COLO668 (cell line): ENCODE measurements around the gene UBXN11.
"Not testable (repeated sequence)": the region's sequence is repeated elsewhere in the genome, so short reads cannot be mapped to it uniquely, and the experiment has no call there.

Source experiments
- DNase-seq: peaks from one replicate; lab custom pipeline; 2025; ENCODE audit not compliant: unreplicated experiment; lab: John Stamatoyannopoulos, UW

Gene UBXN11

GRCh38 chr1:26337206-26337535, 30.7 kb upstream of the UBXN11 start:
- DNase-seq, result no peak

DNA sequence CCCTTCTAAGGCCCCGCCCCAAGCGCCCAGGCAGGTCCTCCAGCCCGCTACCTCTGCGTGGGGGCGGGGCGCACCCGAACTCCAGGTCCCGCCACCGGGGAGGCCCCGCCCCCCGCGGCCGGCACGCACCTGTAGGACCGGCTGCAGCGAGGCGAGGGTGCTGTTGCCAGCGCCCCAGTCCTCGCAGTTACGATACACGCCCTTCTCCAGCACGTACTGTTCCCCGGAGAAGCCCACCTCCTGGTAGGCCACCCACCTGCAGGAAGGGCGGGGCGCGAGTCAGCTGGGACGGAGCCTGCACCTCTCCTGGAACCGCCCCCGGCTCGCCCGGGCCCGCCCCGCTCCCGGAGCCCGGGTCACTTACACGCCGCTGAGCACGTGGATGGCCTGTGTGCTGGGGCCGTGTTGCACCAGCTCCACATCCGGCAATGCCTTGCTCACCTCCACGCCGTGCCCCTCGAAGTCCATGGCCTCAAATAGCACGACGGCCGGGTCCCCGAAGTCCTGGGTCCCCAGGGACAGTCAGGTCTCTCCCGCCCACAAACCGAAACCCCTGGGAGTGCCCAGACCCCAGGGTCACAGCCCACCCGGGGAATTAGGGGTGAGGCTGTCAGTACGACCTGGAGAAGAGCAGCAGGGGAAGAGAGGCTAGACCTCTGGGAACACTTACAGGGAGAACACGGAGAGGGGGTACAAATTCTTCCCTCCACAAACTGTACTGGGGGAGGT, 30.2 kb upstream of the UBXN11 start:
- DNase-seq, result peak; percentile 98

GRCh38 chr1:26335774-26336476, 29.5 kb upstream of the UBXN11 start:
- peak; percentile 44 for DNase-seq

GRCh38 chr1:26333312-26333711, 26.9 kb upstream of the UBXN11 start:
- not testable (repeated sequence) for DNase-seq

GRCh38 chr1:26330276-26330675, 23.8 kb upstream of the UBXN11 start:
- DNase-seq, result no peak

DNA sequence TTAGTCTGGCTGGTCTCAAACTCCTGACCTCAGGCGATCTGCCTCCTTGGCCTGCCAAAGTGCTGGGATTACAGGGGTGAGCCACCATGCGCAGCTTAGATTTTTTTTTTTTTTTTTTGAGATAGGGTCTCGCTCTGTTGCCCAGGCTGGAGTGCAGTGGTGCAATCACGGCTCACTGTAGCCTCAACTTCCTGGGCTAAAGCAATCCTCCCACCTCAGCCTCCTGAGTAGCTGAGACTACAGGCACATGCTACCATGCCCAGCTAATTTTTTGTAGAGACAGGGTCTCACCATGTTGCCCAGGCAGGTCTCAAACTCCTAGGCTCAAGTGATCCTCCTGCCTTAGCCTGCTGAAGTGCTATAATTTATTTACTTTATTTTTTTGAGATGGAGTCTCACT, 22.9 kb upstream of the UBXN11 start:
- DNase-seq, result not testable (repeated sequence)

- DNase-seq, result no peak
Observed at GRCh38 chr1:26328597-26328996, 22.2 kb upstream of the UBXN11 start.

DNA sequence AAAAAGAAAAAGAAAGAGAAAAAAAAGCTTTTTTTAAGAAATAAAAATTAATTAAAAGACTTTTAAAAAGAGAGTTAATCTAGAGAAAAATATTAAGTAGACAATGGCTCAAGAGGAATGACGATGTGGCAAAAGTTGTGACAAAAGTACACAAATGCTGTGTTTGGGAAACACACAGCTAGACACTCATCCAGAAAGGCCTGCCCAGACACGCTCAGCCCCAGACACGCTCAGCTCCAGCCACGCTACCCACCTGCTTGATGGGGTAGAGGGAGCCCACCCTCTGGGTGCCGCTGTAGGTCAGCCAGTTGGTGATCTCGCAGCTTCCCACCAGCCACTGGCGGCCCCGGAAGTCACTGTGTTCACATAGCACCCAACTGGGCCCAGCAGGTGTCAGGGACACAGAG, 21.5 kb upstream of the UBXN11 start:
- peak; percentile 91 for DNase-seq

DNA sequence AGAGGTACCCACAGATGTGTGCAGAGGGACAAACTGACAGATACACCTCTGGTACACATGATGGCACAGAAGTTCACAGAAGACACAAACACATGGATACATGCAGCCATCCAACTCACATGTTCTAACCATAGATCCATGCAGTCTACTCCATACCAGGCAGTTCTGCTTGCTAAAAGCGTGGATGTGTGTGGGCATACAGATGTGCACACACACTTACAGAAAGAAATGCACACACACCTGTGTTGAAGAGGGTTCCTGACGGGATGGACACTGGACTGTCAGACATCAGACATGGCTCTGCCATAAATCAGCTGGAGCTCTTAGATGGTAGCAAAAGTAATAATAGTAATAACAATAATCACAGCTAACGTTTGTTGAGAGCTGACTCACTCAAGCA, 18.1 kb upstream of the UBXN11 start:
- DNase-seq, result no peak

DNA sequence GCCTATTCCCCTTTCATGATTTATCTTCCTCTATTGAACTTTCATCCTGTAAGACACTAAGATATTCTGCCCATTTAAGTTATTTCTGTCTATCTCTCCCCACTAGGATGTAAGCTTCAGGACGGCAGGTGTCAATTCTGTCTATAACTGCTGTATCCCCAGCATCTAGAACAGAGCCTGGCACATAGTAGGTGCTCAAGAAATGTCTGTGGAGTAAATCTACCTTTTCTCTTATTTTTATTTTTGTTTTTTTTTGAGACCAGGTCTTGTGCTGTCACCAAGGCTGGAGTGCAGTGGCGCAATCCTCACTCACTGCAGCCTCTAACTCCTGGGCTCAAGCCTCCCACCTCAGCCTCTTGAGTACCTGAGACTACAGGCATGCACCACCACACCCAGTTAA, 16.9 kb upstream of the UBXN11 start:
- DNase-seq, result no peak

DNA sequence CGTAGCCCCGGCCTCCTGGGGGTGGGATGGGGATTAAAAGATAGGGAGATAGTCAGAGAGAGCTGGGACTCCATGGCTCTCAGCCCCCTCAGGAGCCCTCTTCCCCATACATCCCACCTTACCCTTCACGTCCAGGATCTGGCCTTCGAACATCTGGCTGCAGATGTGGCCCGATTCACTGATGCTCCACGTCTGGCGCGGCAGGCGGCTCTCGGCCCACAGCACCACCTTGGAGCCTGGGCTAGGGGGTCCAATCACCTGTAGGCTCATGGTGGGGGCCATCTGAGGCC, 15.6 kb upstream of the UBXN11 start:
- no peak for DNase-seq

DNA sequence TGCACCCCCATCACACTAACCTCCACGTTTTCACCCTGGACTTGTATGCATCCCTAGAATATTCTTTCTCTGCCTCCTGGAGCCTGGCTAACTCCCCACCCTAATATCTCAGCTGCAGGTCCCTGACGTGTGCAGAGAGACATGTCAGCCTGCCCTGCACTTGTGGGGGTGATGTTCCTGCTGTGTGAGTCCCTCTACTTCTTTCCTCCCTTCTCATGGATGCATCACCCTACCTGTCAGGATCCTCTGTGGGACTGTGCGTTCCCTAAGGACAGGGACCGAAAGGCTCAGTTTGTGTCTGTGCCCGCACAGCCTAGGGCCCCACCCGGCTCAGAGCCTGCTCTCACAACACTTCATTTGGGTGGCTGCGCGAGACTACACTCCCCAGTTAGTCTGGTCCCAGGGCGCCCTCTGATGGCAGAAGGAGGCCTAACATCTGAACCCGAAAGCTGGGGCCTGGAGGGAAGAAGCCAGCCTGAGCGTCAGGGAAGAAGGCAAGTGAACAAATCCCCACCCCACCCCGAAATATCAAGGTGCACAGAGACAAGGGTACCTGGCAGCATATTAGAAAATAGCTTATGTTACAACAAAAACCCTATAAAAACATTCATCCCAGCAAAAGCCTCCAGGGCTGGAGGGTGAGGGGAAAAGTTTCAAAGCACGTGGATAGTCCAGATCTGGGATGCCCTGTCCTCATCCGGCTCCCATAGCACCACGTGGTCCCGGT, 15.0 kb upstream of the UBXN11 start:
- peak; percentile 91 for DNase-seq

- no peak for DNase-seq
Observed at GRCh38 chr1:26320896-26321295, 14.5 kb upstream of the UBXN11 start.

GRCh38 chr1:26318338-26319064, 12.1 kb upstream of the UBXN11 start:
- DNase-seq, result no peak

DNA sequence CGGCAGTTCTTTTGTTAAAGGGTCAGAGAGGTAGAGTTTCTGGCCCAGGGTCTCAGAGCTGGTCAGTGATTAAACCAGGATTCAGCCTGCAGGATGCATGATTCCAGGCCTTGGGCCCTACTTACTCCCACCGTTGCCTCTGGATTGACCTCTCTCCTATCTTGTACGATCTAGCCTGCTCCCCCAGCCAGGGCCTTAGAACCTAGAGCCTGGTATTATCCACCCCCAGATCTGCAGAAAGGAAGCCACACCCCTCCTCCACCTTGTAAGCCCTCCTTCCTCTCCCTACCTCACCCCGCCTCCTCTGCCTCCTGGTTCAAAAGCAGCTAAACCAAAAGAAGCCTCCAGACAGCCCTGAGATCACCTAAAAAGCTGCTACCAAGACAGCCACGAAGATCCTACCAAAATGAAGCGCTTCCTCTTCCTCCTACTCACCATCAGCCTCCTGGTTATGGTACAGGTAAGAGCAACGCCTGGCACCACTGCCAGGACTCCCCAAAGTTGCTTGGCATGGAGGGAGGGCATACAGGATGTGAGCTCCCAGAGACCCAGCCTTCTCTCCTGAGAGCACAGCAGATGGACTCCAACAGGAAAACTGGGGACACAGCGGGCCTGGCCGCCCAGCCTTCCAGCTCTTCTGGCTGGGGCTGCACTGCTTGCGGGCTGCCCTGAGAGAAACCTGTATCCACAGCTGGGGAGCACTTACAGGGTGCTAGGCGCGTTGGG, 11.3 kb upstream of the UBXN11 start, which contains the start of gene CD52:
CD52 (plus strand) TSS at position 347 of the 726 bp plus-strand sequence; CDS start at position 407, 60 bp downstream.
- DNase-seq, result no peak

- no peak for DNase-seq
Observed at GRCh38 chr1:26317146-26317545, 10.7 kb upstream of the UBXN11 start.

GRCh38 chr1:26315874-26316850, 9.7 kb upstream of the UBXN11 start:
- no peak for DNase-seq

DNA sequence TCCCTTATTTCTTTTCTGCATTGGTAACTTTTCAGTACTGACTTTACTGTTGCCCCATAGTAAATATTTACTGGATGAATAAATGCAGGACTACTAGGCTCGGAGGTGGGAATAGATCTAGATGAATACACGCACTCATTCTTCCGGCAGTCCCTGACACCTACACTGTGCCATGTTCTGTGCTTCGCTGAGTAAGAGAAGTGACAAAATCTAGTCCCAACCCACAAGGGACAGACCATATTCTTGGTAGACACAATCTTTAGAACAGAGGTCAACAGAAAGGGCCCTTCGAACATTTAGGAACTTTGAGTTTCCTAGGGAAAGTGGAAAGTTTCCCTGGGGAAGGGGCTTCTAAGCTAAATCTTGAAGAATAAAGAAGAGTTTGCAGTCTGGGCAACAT, 8.1 kb upstream of the UBXN11 start:
- no peak for DNase-seq

DNA sequence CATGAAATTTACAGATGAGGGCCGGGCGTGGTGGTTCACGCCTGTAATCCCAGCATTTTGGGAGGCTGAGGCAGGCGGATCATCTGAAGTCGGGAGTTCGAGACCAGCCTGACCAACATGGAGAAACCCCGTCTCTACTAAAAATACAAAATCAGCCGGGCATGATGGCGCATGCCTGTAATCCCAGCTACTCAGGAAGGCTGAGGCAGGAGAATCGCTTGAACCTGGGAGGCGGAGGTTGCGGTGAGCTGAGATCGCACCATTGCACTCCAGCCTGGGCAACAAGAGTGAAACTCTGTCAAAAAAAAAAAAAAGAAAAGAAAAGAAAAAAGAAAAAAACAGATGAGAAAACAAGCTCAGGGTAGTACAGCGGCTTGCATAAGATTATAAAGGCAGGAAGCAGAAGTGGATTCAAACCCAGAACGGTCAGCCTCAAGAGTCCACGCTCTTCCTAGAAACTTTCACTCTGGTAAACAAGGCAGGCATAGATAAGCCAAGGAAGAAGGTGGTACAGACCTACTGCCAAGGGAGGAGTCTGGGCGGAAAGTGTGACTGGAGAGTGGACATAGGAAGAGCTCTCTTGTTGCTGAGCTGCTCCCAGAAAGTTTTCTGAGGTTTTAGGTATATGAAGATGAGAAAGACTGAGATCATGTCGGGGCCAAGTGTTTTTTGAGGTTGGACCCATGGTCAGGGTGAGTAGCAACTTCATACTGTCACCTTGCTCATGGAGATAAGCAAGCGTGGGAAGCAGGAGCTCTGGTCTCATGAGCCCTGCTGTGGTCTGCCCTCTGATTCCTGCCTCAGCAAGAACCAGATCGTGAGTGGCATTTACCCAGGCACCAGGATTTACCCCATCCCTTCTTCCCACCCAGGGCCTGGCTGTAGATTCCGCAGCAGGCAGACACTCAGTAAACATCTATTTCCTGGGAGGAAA, 1.8 kb upstream of the UBXN11 start:
- DNase-seq, result not testable (repeated sequence)
